Measurements from ENCODE around the gene PLAAT1.

The PLAAT1 gene

GRCh38 chr3:193295985-193296384 lies 55.0 kb downstream of the PLAAT1 start:
- H3K9me3 Mint-ChIP-seq, result peaks cover 32% of the 10 kb centered on the region
- H3K27me3 Mint-ChIP-seq (ENCODE audit: low read depth, poor library complexity), result peaks cover 9% of the 10 kb centered on the region
- H3K36me3 Mint-ChIP-seq (ENCODE audit: low read depth), result no peaks in the 10 kb centered on the region
- H3K4me1 Mint-ChIP-seq, result no peaks in the 10 kb centered on the region
- no peak overlapping the region for H3K27ac Mint-ChIP-seq
- no peak for TF ChIP-seq CTCF (IDR thresholded peaks at IDR 0.05)
- H3K4me3 Mint-ChIP-seq, result no peak overlapping the region
- DNase-seq, result no peak

DNA sequence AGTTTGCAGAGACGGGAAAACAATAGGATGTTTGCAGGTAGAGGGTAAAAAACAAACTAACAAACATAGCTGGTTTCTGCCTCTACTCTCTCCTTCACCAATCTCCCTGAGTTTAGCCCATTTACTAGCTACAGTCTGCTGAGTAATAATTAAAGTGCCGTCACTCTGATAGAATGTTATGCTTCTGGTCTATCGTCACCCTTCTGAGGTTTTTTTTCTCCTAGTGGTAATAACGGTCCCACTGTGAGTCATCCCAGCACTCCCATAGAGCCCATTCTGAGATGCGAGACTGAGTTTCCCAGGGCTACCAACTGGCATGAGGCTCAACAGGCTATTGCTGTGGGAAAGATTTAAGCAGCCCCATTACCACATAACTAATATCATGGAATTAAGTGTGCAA lies 56.4 kb downstream of the PLAAT1 start:
- Mint-ChIP-seq H3K4me3 (no peak overlapping the region), H3K27me3 (ENCODE audit: low read depth, poor library complexity) (peaks cover 9% of the 10 kb centered on the region), H3K4me1 (no peaks in the 10 kb centered on the region), H3K36me3 (ENCODE audit: low read depth) (no peaks in the 10 kb centered on the region), H3K9me3 (peaks cover 20% of the 10 kb centered on the region), H3K27ac (no peak overlapping the region)
- DNase-seq, result no peak
- TF ChIP-seq CTCF (IDR thresholded peaks at IDR 0.05), result no peak

- peaks cover 8% of the 10 kb centered on the region for H3K27me3 Mint-ChIP-seq (ENCODE audit: low read depth, poor library complexity)
- no peak for DNase-seq
- no peak for TF ChIP-seq CTCF (IDR thresholded peaks at IDR 0.05)
- no peaks in the 10 kb centered on the region for H3K36me3 Mint-ChIP-seq (ENCODE audit: low read depth)
- H3K9me3 Mint-ChIP-seq, result peaks cover 6% of the 10 kb centered on the region
- no peak overlapping the region for H3K4me3 Mint-ChIP-seq
- H3K4me1 Mint-ChIP-seq, result peaks cover 19% of the 10 kb centered on the region
- no peak overlapping the region for H3K27ac Mint-ChIP-seq
Observed at GRCh38 chr3:193301433-193301832, 60.4 kb downstream of the PLAAT1 start.

DNA sequence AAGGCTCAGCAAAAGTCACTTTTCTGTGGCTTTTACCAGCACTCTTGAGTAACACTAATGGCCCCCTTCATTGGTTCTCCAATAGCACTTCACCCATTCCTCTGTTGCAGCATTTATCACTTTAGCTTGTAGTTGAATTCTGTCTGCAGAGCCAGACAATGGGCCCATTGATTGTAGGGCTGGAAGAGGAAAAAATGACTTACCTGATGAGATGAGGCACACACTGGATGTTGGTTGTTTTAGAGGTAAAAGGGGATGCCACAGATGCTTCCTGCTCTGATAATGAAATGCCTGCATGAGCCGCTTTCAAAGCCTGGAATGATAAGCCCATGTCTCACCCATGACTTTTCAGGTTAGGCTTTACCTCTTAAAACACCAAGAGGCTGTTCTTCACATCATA lies 64.3 kb downstream of the PLAAT1 start:
- Mint-ChIP-seq H3K36me3 (ENCODE audit: low read depth) (no peaks in the 10 kb centered on the region), H3K4me3 (no peak overlapping the region), H3K27me3 (ENCODE audit: low read depth, poor library complexity) (peaks cover 29% of the 10 kb centered on the region), H3K4me1 (peaks cover 26% of the 10 kb centered on the region), H3K27ac (no peak overlapping the region), H3K9me3 (no peaks in the 10 kb centered on the region)
- DNase-seq, result no peak
- no peak for TF ChIP-seq CTCF (IDR thresholded peaks at IDR 0.05)

- Mint-ChIP-seq H3K4me1 (peaks cover 40% of the 10 kb centered on the region), H3K27me3 (ENCODE audit: low read depth, poor library complexity) (peaks cover 26% of the 10 kb centered on the region), H3K9me3 (no peaks in the 10 kb centered on the region), H3K27ac (peak overlapping the region; percentile 98), H3K4me3 (peak overlapping the region; percentile 41), H3K36me3 (ENCODE audit: low read depth) (no peaks in the 10 kb centered on the region)
- TF ChIP-seq CTCF (IDR thresholded peaks at IDR 0.05), result no peak
- DNase-seq, result peak; percentile 6
Observed at GRCh38 chr3:193310914-193311723, 70.1 kb downstream of the PLAAT1 start.

Measured in nephron progenitor cell (in vitro differentiated cells).